ENCODE measurements around the gene TOMM6. TPM values are rescaled to one million over a fixed set of nuclear protein-coding genes. Genes with fewer than 3 reads are reported as not detected.

TOMM6 gene
- total RNA-seq, 1 experiment from 2014 or later, result 292 TPM

DNA sequence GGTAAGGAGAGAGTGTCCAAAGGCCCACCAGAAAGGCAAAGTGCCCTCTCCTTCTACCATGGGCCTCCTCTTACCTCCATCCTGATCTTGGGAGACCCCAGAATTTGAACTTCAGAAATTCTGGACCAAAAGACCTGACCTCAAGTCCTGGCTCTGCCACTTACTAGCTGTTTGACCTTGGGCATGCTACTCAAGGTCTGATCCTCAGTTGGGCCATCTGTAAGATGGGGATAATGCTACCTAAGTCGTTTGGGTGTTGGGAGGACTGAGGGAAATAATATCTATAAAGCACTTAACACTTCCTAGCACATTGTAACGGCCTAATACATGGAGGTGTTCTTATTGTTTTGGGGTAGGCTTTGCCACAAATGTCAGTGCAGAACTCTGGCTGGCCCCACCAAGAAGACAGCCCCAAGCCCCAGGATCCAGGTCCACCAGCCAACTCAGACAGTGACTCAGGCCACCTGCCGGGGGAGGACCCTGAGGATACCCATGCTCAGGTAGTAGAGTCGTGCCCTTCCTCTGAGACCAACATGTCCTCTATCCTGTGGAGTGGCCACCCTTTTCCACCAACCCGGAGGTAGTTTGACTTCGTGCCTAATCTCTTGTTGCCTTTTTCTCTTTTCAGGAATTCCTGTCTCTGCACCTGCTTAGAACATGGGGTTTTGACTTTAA, 4.3 kb upstream of the TOMM6 start:
- ATAC-seq (no peak), DNase-seq (ENCODE audit: low read depth, low spot score) (no peak)
- CTCF ChIA-PET, result interaction anchor here (2.8 kb wide), 1 partner anchor 261 kb away, joined by 13 read pairs; no protein-coding TSS in a partner anchor
- Histone ChIP-seq H3K9ac (ENCODE audit: low read length) (no peak overlapping the region), H3K4me3 (replicated peaks in 1 of 2; ENCODE audit: low read depth in 1 of 2, low read length in 2 of 2) (no peak overlapping the region), H3K4me1 (ENCODE audit: control insufficient read depth in 1 of 2, insufficient read depth in 2 of 2, low read length in 2 of 2) (peaks cover 19 to 30% of the 10 kb centered on the region in 2 experiments), H3K4me2 (ENCODE audit: low read length) (no peak overlapping the region), H3K36me3 (ENCODE audit: control insufficient read depth in 1 of 2, insufficient read depth in 2 of 2, low read length in 2 of 2) (no peaks in the 10 kb centered on the region), H3K9me2 (ENCODE audit: insufficient read depth) (no peaks in the 10 kb centered on the region), H4K20me1 (ENCODE audit: insufficient read depth) (no peaks in the 10 kb centered on the region), H3K79me2 (ENCODE audit: insufficient read depth, low read length) (peaks cover 6% of the 10 kb centered on the region), H3K9me3 (ENCODE audit: control insufficient read depth in 1 of 2, insufficient read depth in 1 of 2, low read depth in 1 of 2, low read length in 2 of 2) (no peaks in the 10 kb centered on the region), H3K27me3 (ENCODE audit: insufficient read depth, low read length) (no peaks in the 10 kb centered on the region), H2AFZ (ENCODE audit: low read depth, low read length, poor library complexity, severe bottlenecking) (no peak overlapping the region), H3K27ac (ENCODE audit: low read depth, low read length) (no peak overlapping the region)
- TF ChIP-seq ELF1 (IDR thresholded peaks at IDR 0.05; ENCODE audit: borderline replicate concordance, low read depth) (no peak), CBX3 (IDR thresholded peaks at IDR 0.05; ENCODE audit: low read depth) (no peak), SIN3A (IDR thresholded peaks at IDR 0.05; ENCODE audit: low read depth) (no peak), FOSL1 (IDR thresholded peaks at IDR 0.05; ENCODE audit: low read depth) (no peak)
- TF ChIP-seq, protein P1, sequence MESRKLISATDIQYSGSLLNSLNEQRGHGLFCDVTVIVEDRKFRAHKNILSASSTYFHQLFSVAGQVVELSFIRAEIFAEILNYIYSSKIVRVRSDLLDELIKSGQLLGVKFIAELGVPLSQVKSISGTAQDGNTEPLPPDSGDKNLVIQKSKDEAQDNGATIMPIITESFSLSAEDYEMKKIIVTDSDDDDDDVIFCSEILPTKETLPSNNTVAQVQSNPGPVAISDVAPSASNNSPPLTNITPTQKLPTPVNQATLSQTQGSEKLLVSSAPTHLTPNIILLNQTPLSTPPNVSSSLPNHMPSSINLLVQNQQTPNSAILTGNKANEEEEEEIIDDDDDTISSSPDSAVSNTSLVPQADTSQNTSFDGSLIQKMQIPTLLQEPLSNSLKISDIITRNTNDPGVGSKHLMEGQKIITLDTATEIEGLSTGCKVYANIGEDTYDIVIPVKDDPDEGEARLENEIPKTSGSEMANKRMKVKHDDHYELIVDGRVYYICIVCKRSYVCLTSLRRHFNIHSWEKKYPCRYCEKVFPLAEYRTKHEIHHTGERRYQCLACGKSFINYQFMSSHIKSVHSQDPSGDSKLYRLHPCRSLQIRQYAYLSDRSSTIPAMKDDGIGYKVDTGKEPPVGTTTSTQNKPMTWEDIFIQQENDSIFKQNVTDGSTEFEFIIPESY (IDR thresholded peaks at IDR 0.05; ENCODE audit: extremely low read depth, insufficient replicate concordance, low read length), result no peak
- TF ChIP-seq, protein P2, sequence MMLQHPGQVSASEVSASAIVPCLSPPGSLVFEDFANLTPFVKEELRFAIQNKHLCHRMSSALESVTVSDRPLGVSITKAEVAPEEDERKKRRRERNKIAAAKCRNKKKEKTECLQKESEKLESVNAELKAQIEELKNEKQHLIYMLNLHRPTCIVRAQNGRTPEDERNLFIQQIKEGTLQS (IDR thresholded peaks at IDR 0.05), result no peak
- TF ChIP-seq, protein P3, sequence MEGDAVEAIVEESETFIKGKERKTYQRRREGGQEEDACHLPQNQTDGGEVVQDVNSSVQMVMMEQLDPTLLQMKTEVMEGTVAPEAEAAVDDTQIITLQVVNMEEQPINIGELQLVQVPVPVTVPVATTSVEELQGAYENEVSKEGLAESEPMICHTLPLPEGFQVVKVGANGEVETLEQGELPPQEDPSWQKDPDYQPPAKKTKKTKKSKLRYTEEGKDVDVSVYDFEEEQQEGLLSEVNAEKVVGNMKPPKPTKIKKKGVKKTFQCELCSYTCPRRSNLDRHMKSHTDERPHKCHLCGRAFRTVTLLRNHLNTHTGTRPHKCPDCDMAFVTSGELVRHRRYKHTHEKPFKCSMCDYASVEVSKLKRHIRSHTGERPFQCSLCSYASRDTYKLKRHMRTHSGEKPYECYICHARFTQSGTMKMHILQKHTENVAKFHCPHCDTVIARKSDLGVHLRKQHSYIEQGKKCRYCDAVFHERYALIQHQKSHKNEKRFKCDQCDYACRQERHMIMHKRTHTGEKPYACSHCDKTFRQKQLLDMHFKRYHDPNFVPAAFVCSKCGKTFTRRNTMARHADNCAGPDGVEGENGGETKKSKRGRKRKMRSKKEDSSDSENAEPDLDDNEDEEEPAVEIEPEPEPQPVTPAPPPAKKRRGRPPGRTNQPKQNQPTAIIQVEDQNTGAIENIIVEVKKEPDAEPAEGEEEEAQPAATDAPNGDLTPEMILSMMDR (IDR thresholded peaks at IDR 0.05 in 2 of 3, conservative IDR thresholded peaks at IDR 0.05 in 1 of 3; ENCODE audit: borderline replicate concordance in 1 of 3, insufficient read depth in 1 of 3, low read depth in 2 of 3, low read length in 2 of 3), result no peak
- RAD21 ChIA-PET (ENCODE audit: low non-redundant PET in 1 of 2, low total read pairs in 2 of 2, uncharacterized antibody in 2 of 2, unreplicated experiment in 2 of 2), result no interaction called here
- no TSS peak for BruUV-seq (replicated peaks)
- POLR2A ChIA-PET, result no interaction called here
- intact Hi-C loops (cut with micrococcal nuclease), result loop anchor here (10.0 kb wide), 2 partner anchors 382 to 432 kb away; partner anchors contain the start of gene MRPS10
